Uterus (tissue), 4 donors: ENCODE data around the gene TRIM4. TPM values are rescaled to one million over a fixed set of nuclear protein-coding genes. Genes with fewer than 3 reads are reported as not detected.
"Not testable (repeated sequence)": the region's sequence is repeated elsewhere in the genome, so short reads cannot be mapped to it uniquely, and the experiment has no call there.

Experiments
- DNase-seq, 2 donors: peaks; one replicate each; pipeline ENCODE4 v3.0.0-alpha.2; 2019 to 2020
- H3K27ac ChIP-seq, 2 donors: fragments of 200-600 bp; sonication (generic); 1 replicate in 1 of 2; 2 replicates in 1 of 2; pipeline ENCODE4 v1.5.1; 2016 to 2018
- H3K27me3 ChIP-seq, 2 donors: fragments of 200-600 bp; sonication (generic); one replicate each; pipeline ENCODE4 v1.5.1; 2018 to 2019; ENCODE audit warnings: control low read depth in 1 of 2
- H3K36me3 ChIP-seq, 2 donors: fragments of 200-600 bp; sonication (generic); one replicate each; pipeline ENCODE4 v1.5.1; 2019; ENCODE audit warnings: control low read depth in 1 of 2
- H3K4me1 ChIP-seq, 2 donors: fragments of 200-600 bp; sonication (generic); one replicate each; pipeline ENCODE4 v1.5.1; 2018 to 2019; ENCODE audit warnings: control low read depth in 1 of 2
- H3K4me3 ChIP-seq, 2 donors: fragments of 200-600 bp; sonication (generic); 1 replicate in 1 of 2; 2 replicates in 1 of 2; pipeline ENCODE4 v1.5.1; 2018 to 2019; ENCODE audit warnings: mild to moderate bottlenecking in 1 of 2
- H3K9me3 ChIP-seq, 2 donors: fragments of 200-600 bp; sonication (generic); one replicate each; pipeline ENCODE4 v1.5.1; 2019; ENCODE audit warnings: control low read depth in 1 of 2
- POLR2A ChIP-seq, 2 donors: fragments of 450-650 bp; IDR thresholded peaks; one replicate each; pipeline ENCODE4 v1.6.1; 2016; ENCODE audit warnings: antibody characterized with exemption in 2 of 2, mild to moderate bottlenecking in 1 of 2, moderate library complexity in 1 of 2
- intact Hi-C: fragments of 100-400 bp; cut with DNase I; formaldehyde crosslinking; loops from one replicate; pipeline ENCODE4 v1.15.1; 2023; ENCODE audit warnings: low total_unique reads
- total RNA-seq, 4 donors: library from RNA; depleted of rRNA in 3 of 4; stranded (reverse); fragments of >200 nt in 3 of 4; gene quantifications; one replicate each; pipeline versions ENCODE4 v1.1.0 to v1.2.4, GENCODE V29; 2014 to 2023
- TF ChIP-seq, protein P1 (sequence below), 4 experiments: fragments of 200-600 bp in 2 of 4; fragments of 450-650 bp in 2 of 4; sonication (generic) in 2 of 4; IDR thresholded peaks; one replicate each; pipeline ENCODE4 v1.5.1; 2016 to 2019; ENCODE audit warnings: antibody characterized with exemption in 4 of 4, mild to moderate bottlenecking in 2 of 4, moderate library complexity in 1 of 4
- donor health status: DM: yes; HTN: yes; CAD: no.

TRIM4 gene
- total RNA-seq, 4 donors from 2014 or later = 22.6 to 51.7 (median 44.3) TPM

DNA sequence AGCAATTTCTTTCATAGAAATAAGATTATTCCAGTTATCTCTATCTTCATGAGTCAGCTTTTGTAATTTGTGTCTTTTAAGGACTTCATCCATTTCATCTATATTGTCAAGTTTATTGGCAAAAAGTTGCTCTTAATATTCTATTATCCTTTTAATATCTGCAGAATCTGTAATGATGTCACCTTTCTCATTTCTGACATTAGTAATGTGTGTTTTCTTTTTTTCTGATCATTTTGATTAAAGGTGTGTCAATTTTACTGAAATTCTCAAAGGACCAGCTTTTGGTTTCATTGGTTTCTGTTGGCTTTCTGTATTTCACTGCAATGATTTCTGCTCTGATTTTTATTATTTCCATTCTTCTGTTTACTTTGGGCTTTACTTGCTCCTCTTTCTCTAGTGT, 24.6 kb downstream of the TRIM4 start:
- intact Hi-C loops = no loop called here
- DNase-seq = no peak

GRCh38 chr7:99893280-99893679, 26.1 kb downstream of the TRIM4 start:
- H3K9me3 ChIP-seq = no peaks in the 10 kb centered on the region
- H3K36me3 ChIP-seq = no peaks in the 10 kb centered on the region
- TF ChIP-seq POLR2A (IDR thresholded peaks at IDR 0.05) = no peak
- TF ChIP-seq, protein P1, sequence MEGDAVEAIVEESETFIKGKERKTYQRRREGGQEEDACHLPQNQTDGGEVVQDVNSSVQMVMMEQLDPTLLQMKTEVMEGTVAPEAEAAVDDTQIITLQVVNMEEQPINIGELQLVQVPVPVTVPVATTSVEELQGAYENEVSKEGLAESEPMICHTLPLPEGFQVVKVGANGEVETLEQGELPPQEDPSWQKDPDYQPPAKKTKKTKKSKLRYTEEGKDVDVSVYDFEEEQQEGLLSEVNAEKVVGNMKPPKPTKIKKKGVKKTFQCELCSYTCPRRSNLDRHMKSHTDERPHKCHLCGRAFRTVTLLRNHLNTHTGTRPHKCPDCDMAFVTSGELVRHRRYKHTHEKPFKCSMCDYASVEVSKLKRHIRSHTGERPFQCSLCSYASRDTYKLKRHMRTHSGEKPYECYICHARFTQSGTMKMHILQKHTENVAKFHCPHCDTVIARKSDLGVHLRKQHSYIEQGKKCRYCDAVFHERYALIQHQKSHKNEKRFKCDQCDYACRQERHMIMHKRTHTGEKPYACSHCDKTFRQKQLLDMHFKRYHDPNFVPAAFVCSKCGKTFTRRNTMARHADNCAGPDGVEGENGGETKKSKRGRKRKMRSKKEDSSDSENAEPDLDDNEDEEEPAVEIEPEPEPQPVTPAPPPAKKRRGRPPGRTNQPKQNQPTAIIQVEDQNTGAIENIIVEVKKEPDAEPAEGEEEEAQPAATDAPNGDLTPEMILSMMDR (IDR thresholded peaks at IDR 0.05) = no peak
- H3K27ac ChIP-seq = no peak overlapping the region
- H3K4me1 ChIP-seq = no peaks in the 10 kb centered on the region
- no peaks in the 10 kb centered on the region for H3K27me3 ChIP-seq
- DNase-seq = no peak
- H3K4me3 ChIP-seq = no peak overlapping the region
- intact Hi-C loops = no loop called here

More for the DNA sequence above, 24.6 kb downstream of the TRIM4 start:
- Histone ChIP-seq H3K36me3 (no peaks in the 10 kb centered on the region), H3K9me3 (no peaks in the 10 kb centered on the region), H3K4me3 (no peak overlapping the region), H3K27ac (no peak overlapping the region), H3K4me1 (no peaks in the 10 kb centered on the region), H3K27me3 (no peaks in the 10 kb centered on the region)
- no peak for TF ChIP-seq POLR2A (IDR thresholded peaks at IDR 0.05)
- TF ChIP-seq, protein P1 (IDR thresholded peaks at IDR 0.05) = no peak

- intact Hi-C loops, DNase-seq, H3K27ac ChIP-seq: not testable (repeated sequence)
These were observed 29.0 kb downstream of the TRIM4 start for GRCh38 chr7:99890348-99890747.

GRCh38 chr7:99888366-99888765, 31.0 kb downstream of the TRIM4 start:
- H3K27ac ChIP-seq, H3K27me3 ChIP-seq, H3K4me1 ChIP-seq, H3K36me3 ChIP-seq, intact Hi-C loops, DNase-seq, H3K9me3 ChIP-seq, H3K4me3 ChIP-seq: not testable (repeated sequence)

More at GRCh38 chr7:99890348-99890747, 29.0 kb downstream of the TRIM4 start:
- H3K36me3 ChIP-seq, H3K4me1 ChIP-seq, H3K27me3 ChIP-seq, H3K4me3 ChIP-seq, H3K9me3 ChIP-seq: not testable (repeated sequence)

GRCh38 chr7:99881370-99881769, 38.0 kb downstream of the TRIM4 start:
- TF ChIP-seq, protein P1 (IDR thresholded peaks at IDR 0.05) = no peak
- no peak for TF ChIP-seq POLR2A (IDR thresholded peaks at IDR 0.05)
- H3K9me3 ChIP-seq = no peaks in the 10 kb centered on the region
- DNase-seq = no peak
- H3K36me3 ChIP-seq = no peaks in the 10 kb centered on the region
- no peaks in the 10 kb centered on the region for H3K4me1 ChIP-seq
- H3K27me3 ChIP-seq = no peaks in the 10 kb centered on the region
- intact Hi-C loops = no loop called here
- H3K27ac ChIP-seq = no peak overlapping the region
- H3K4me3 ChIP-seq = no peak overlapping the region

DNA sequence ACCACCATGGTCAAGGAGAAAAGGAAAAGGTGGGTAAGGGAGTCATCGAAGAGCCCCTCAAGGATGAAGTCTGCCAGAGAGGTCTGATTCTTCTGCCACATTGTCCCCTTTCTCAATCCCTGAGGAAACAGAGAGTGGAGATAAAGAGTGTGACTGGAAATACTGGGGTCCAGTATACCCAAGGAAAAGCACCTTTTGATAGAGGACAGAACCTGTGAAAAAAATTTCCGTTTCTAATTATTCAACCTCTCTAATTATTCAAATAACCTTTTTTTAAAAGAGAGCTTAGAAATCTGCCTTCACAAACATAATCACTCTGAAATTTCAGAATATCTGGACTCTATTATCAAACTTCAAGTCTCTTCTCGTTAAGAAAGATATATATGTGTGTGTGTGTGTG, 42.4 kb downstream of the TRIM4 start, which contains the start of gene OR2AE1:
TSS of gene OR2AE1 (minus strand) at position 101 of the 400 bp plus-strand sequence. CDS start at position 101, 0 bp downstream.
- TF ChIP-seq, protein P1 (IDR thresholded peaks at IDR 0.05) = no peak
- TF ChIP-seq POLR2A (IDR thresholded peaks at IDR 0.05) = no peak
- no peak within 1 kb of the TSS for H3K27ac ChIP-seq
- no peak for DNase-seq
- no peaks in the 10 kb centered on the region for H3K27me3 ChIP-seq
- no peak within 1 kb of the TSS for H3K4me3 ChIP-seq
- H3K9me3 ChIP-seq = no peaks in the 10 kb centered on the region
- intact Hi-C loops = no loop called here
- no peaks in the 10 kb centered on the region for H3K36me3 ChIP-seq
- H3K4me1 ChIP-seq = no peaks in the 10 kb centered on the region
